ENCODE measurements around the gene FAM162A. TPM values are rescaled to one million over a fixed set of nuclear protein-coding genes. Genes with fewer than 3 reads are reported as not detected.
"Not testable (repeated sequence)": the region's sequence is repeated elsewhere in the genome, so short reads cannot be mapped to it uniquely, and the experiment has no call there.

Gene FAM162A, protein sequence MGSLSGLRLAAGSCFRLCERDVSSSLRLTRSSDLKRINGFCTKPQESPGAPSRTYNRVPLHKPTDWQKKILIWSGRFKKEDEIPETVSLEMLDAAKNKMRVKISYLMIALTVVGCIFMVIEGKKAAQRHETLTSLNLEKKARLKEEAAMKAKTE
- 20.6 TPM for total RNA-seq

- peak; percentile 79 for DNase-seq
These were observed at the start of gene FAM162A for GRCh38 chr3:122383771-122384697. TSS of gene FAM162A (plus strand) at chr3:122384182. CDS start at chr3:122384266, 84 bp downstream.

- no peak for DNase-seq
These were observed 41.2 kb upstream of the FAM162A start for GRCh38 chr3:122342803-122343202.

GRCh38 chr3:122343654-122344053, 40.3 kb upstream of the FAM162A start:
- DNase-seq = no peak

DNA sequence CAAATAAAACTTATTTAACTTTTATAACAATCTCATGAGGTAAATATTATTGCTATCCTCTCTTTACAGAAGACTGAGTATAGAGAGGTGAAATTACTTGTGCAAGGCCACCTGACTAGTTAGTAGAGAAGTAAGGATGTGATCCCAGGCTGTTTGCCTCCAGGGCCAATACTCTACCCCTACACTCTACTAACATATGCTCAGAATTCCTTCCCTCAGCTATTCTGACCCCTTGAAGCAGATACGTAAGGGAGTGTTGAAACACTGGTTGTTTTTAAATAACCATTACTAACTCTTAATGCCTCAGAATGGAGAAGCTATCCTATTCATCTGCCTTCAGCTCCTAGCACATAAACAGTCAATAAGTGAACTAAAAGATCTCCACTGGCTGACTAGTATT, 34.8 kb upstream of the FAM162A start:
- DNase-seq = no peak

GRCh38 chr3:122350814-122351418, 33.1 kb upstream of the FAM162A start:
- no peak for DNase-seq

GRCh38 chr3:122351612-122352011, 32.4 kb upstream of the FAM162A start:
- no peak for DNase-seq

- DNase-seq = no peak
These were observed 30.8 kb upstream of the FAM162A start for GRCh38 chr3:122353215-122353614.

DNA sequence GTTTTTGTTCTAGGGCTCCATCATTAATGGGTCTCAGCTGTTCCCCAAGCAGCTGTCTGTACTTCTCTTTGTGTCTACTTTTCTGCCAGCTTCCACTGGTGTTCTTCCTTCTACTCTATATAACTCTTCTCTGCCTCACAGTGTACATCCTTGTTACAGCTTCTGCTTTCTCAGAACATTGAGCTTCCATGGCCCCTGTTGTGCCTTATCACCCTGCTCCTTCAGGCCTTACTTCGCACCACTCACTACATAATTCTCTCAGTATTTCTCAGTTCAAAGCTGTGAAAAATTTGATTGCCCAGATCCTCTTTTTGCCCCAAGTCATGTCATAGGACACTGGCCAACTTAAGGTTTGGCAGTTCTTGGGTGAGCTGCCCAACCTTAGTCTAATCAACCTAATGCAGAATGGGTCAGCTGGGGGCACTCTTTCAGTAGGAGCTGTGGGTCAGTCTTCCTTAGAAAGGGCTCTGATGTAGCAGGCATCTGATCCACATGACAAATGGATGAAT, 30.0 kb upstream of the FAM162A start:
- DNase-seq = no peak

DNA sequence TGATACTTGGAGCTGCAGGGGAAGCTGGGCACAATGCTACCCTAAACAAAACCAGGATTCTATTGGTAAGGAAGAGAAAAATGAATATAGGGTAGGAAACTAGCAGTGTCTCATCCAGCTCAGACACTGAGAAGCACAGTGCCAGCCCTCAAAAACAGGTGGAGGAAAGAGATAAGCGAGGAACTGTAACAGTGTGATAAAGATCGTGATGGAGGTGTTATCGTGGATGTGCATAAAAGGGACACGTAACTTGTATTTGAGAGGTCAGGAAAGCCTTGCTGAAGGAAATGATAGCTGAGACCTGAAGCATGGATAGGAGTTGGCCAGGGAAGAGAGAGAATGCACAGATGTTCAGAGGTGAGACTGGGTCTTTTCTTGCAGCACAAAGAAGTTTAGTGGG, 28.4 kb upstream of the FAM162A start:
- DNase-seq = no peak

DNA sequence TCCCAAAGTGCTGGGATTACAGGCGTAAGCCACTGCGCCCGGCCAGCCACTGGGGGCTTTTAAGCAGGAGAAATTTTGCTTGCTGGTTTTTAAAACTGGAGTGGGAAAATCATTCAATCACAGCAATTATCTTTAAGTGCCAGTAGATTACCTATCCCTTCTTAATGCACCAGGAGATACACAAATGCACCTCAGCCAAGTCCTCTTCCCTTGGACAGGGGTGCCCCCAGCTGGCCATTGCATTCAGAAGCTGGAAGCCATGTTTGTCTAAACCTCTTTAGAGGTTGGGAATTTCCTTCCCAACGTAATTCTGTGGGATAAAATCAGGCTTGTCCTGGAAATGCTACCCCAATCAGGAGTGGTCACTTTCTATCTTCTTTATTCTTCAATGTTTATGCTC, 27.6 kb upstream of the FAM162A start:
- no peak for DNase-seq

GRCh38 chr3:122357828-122358702, 25.9 kb upstream of the FAM162A start:
- no peak for DNase-seq

- no peak for DNase-seq
These were observed 25.3 kb upstream of the FAM162A start for GRCh38 chr3:122358703-122359032.

GRCh38 chr3:122362026-122362425, 22.0 kb upstream of the FAM162A start:
- DNase-seq = no peak

DNA sequence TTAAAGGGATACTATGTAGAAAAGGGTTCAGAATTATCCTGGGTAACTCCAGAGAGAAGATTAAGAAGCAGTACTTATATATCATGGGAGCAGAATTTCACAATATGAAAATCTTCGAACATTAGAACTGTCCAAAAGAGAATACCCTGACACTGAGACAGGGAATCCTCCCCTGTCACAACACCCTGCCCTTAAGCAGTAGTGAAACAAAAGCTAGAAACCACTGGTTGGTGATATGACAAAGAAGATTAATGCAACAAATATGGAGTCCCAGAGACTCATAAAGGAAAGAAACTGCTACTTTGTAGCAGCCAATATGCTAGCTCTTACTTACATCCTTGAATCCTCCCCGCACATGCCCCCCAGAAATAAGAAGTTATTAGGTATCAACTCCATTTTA, 19.5 kb upstream of the FAM162A start:
- no peak for DNase-seq

DNA sequence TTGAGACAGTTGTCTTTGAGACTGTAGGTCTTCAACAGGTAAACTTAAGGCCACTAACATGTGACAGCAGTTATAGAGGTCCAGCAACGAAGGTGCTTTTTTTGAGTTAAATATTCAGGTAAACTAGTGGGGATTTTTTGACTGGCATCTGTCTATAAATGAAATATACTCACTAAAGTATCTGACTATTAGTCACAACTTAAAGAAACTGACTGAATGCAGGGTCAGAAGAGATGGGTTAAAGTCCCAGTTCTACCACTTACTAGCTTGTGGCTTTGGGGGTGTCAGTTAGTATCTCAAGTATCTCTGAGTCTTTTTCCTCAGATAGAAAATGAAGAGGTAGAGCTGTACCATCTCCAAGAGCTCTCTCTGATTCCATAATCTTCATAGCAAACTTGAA, 18.9 kb upstream of the FAM162A start:
- no peak for DNase-seq

DNA sequence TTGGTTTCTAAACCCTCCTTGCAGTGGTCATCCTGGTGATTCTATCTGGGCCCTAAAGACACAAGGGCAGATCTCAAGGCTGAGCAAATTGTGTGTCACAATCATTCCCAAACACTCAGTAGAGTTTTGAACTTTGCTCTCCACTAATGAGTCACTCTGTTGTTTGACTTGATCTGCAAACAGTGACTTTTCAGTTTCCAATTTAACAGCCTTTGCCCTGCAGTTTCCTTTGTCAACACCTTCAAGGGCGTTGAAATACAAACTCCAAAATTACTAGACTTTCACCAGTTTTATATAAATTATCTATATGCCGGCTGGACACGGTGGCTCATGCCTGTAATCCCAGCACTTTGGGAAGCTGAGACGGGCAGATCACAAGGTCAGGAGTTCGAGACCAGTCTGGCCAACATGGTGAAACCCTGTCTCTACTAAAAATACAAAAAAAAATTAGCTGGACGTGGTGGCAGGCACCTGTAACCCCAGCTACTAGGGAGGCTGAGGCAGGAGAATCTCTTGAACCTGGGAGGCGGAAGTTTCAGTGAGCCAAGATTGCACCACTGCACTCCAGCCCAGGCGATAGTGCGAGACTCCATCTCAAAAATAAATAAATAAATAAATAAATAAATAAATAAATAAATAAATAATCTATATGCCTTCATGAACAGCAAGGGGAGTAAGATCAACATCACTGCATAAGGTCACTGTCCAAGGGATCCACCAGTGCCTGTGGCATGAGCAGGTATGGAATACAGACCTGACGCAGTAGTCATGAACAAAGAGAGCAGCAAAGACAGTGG, 18.2 kb upstream of the FAM162A start:
- not testable (repeated sequence) for DNase-seq

DNA sequence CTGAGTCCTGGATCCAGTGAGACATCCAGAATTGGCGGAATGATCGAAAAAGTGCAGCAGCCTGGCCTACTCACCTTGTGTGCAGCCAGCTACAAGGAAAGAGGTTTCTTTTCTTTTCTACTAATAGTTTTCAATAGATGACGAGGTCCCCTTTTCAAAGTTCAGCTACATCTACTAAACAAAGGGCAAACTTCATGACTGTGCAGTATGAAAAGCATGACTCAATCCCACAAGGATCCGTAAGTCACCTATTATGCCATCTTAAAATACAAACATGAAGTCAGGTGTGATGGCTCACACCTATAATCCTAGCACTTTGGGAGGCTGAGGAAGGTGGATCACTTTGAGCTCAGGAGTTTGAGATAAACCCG, 17.6 kb upstream of the FAM162A start:
- no peak for DNase-seq

DNA sequence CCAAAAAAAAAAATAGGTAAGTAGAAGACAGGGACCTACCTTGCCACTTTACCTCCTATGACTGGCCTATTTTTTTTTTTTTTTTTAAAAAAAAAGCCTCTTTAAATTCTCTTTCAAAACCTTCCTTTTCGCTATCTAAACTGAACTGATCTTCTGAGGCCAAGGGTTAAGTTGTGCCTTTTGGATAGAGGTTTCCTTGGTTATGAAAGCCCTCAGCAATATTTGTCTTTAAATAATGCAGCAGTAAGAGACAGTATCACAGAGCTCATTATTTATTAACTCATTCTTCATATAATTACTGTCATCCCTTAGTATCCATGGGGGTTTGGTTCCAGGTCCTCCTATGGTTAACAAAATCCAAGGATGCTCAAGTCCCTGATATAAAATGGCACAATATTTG, 9.9 kb upstream of the FAM162A start:
- no peak for DNase-seq

DNA sequence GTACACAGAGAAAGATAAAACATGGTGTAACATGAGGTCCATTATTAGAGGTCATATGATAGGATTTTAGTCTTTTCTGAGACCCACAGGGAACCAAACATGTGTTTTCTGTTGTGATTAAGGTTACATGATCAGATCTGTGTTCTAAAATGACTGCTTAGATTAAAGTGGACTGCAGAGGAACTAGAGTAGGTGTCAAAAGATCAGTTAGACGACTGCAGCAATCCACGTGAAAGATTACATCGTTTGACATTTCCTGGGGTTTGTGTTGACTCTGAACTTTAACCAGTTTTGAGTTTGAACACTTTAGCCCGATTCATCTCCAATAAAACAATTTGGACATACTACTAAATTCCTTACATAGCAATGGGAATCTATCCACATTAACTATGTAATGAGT, 6.0 kb upstream of the FAM162A start:
- DNase-seq = no peak

DNA sequence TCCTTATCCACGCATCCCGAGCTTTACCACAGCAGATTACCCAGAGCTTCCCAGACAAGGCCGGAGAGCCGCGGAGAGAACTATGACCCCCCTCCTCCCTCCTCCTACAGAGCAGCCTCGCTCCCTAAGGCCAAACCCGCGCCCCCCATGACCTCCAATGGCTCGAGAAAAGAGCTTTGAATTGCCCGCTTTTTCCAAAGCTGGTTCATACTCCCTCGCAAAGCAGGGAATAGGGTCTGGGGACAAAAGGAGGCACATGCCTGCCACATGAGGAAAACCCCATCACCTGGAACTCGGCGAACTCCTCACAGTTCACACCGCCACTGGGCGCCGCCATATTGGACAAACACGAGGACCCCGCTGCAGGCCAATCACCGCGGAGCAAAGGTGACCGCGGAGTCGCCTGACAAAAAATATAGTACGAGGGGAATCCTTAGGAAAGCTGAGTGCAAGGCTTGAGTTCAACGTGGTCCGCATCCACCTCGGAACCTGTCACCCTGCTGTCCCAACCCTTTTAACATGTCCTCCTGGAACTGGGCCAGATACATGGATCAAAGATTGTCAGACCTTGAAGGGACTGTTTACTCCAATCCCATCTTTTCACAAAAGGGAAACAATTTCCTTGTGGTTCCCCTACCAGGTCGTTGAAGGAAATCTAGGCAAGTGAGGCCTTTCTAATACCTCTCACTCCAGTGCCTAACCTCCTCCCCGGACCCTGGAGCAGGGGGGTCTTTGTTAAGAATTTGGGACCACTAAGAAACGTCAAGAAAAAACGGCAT, 905 bp upstream of the FAM162A start, which contains the start of gene MIX23:
TSS of gene MIX23 (minus strand) at position 344 of the 779 bp plus-strand sequence. CDS start at position 337, 7 bp downstream.
- peak; percentile 75 for DNase-seq

DNA sequence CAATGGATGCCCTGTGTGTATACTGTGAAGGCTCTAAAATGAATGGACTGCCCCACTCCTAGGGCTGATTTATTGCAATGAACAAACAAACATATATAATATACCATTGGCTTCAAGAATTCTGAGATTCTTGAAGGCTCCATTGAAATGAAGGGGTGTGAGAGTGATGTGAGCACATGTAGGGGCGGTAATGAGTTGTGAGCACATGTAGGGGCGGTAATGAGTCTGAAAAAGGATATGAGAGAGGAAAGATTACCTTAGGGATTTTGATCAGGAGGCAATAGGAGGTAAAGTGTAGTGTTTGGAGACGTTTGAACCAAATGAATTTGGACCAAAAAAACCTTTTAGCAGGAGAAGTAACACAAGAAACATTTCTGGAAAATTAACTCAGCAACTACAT, 3.7 kb downstream of the FAM162A start:
- DNase-seq = no peak

Measured in skin of body (tissue), 2 donors.